Measurements from ENCODE around the gene MYO1B.

GRCh38 chr2:191347154-191347553 lies 102.0 kb downstream of the MYO1B start:
- TF ChIP-seq CTCF (conservative IDR thresholded peaks at IDR 0.05; ENCODE audit: low read depth in 2 of 2) (no peak), POLR2AphosphoS5 (IDR thresholded peaks at IDR 0.05; ENCODE audit: low read depth) (no peak), EZH2 (IDR thresholded peaks at IDR 0.05; ENCODE audit: low read depth, unreplicated experiment) (no peak), ZNF462 (CRISPR knock-in tag; IDR thresholded peaks at IDR 0.05) (no peak), REST (IDR thresholded peaks at IDR 0.05; ENCODE audit: unreplicated experiment) (no peak), JUNB (IDR thresholded peaks at IDR 0.05; ENCODE audit: unreplicated experiment) (no peak), ETS1 (IDR thresholded peaks at IDR 0.05) (no peak)
